Neural cell (in vitro differentiated cells): Measurements from ENCODE around the gene PC.

Experiments used
- CTCF ChIP-seq: fragments of 450-650 bp; IDR thresholded peaks from 2 replicates; pipeline ENCODE4 v1.5.1; 2014; ENCODE audit warnings: antibody characterized with exemption, mild to moderate bottlenecking, moderate library complexity; ENCODE audit not compliant: poor library complexity, severe bottlenecking
- EZH2 ChIP-seq: fragments of 200-600, 300-800 bp; shearing (Covaris generic), sonication (generic); IDR thresholded peaks from 2 replicates; pipeline ENCODE4 v1.6.1; 2014; ENCODE audit warnings: antibody characterized with exemption, low read length, borderline replicate concordance, mild to moderate bottlenecking; ENCODE audit not compliant: insufficient read depth, poor library complexity, severe bottlenecking
- POLR2AphosphoS5 ChIP-seq: IDR thresholded peaks from 2 replicates; pipeline ENCODE4 v1.6.1; 2012
- TAF1 ChIP-seq: IDR thresholded peaks from 2 replicates; pipeline ENCODE4 v1.6.1; 2012; ENCODE audit warnings: low read depth

- TF ChIP-seq EZH2 (no peak), CTCF (no peak), POLR2AphosphoS5 (no peak), TAF1 (no peak)
Observed at GRCh38 chr11:66858939-66859685, 99.1 kb downstream of the PC start.
